A549 (cell line): ENCODE results near the gene TTC17. TPM values are rescaled to one million over a fixed set of nuclear protein-coding genes. Genes with fewer than 3 reads are reported as not detected.

Source experiments
- ATAC-seq, 2 experiments: fragments of 200-7000 bp in 1 of 2; fragments of >200 bp in 1 of 2; cut with Nextera tagmentation in 1 of 2; cut with Tn5 transposase in 1 of 2; 3 replicates each; pipeline versions ENCODE4 v1.8.0 to v1.9.1; 2018 to 2020; ENCODE audit warnings: mild to moderate bottlenecking in 1 of 2, moderate library complexity in 1 of 2
- CTCF ChIA-PET: fragments of 300-600 bp; sonication (Branson Sonifier 250); formaldehyde crosslinking; extraction: SDS; loops from one replicate; lab custom pipeline; 2021; ENCODE audit warnings: antibody characterized with exemption, inconsistent platforms; lab: Yijun Ruan, JAX
- POLR2A ChIA-PET: fragments of 350-600 bp; formaldehyde crosslinking; extraction: SDS; loops from one replicate; lab custom pipeline; 2021; ENCODE audit warnings: antibody characterized with exemption, inconsistent platforms; lab: Yijun Ruan, JAX
- DNase-seq, 2 experiments: peaks; one replicate each; pipeline versions ENCODE4 v3.0.0 to v3.0.0-alpha.2; 2011 to 2016; ENCODE audit warnings: low read depth in 1 of 2, low spot score in 1 of 2
- FAIRE-seq: peaks from 2 replicates; lab custom pipeline; 2011; peaks lifted over from hg19 to GRCh38; lab: Jason Lieb, UNC
- H3K27ac ChIP-seq, 2 experiments: fragments of >200 bp; sonication (Bioruptor Twin); formaldehyde crosslinking; 3 replicates each; pipeline ENCODE4 v1.5.1; 2016 to 2017
- H3K4me1 ChIP-seq: fragments of >200 bp; sonication (Bioruptor Twin); formaldehyde crosslinking; 3 replicates; pipeline ENCODE4 v1.6.1; 2016
- H3K4me2 ChIP-seq: fragments of >200 bp; sonication (Bioruptor Twin); formaldehyde crosslinking; 3 replicates; pipeline ENCODE4 v1.6.1; 2016
- H3K4me3 ChIP-seq: fragments of >200 bp; sonication (Bioruptor Twin); formaldehyde crosslinking; 3 replicates; pipeline ENCODE4 v1.5.1; 2016
- H3K9me3 ChIP-seq: fragments of >200 bp; sonication (Bioruptor Twin); formaldehyde crosslinking; 3 replicates; pipeline ENCODE4 v1.6.1; 2016
- CBX8 ChIP-seq: fragments of 200-600 bp; sonication (generic); IDR thresholded peaks from 2 replicates; pipeline ENCODE4 v1.6.1; 2016
- CEBPB ChIP-seq, 2 experiments: fragments of >200 bp in 1 of 2; sonication (Bioruptor Twin) in 1 of 2; formaldehyde crosslinking in 1 of 2; IDR thresholded peaks; 2 replicates each; pipeline ENCODE4 v1.6.1; 2012 to 2016
- CHD2 ChIP-seq: fragments of 150-350 bp; IDR thresholded peaks from 2 replicates; pipeline ENCODE4 v1.6.1; 2014; ENCODE audit warnings: low read length; ENCODE audit not compliant: partially characterized antibody
- CHD4 ChIP-seq: fragments of 200-600 bp; sonication (generic); IDR thresholded peaks from 2 replicates; pipeline ENCODE4 v1.6.1; 2016; ENCODE audit warnings: antibody characterized with exemption, mild to moderate bottlenecking, borderline replicate concordance
- ELK1 ChIP-seq: fragments of 150-350 bp; IDR thresholded peaks from 2 replicates; pipeline ENCODE4 v1.6.1; 2014; ENCODE audit warnings: low read depth, mild to moderate bottlenecking, low read length
- FOSB ChIP-seq: fragments of 250-450 bp; sonication (Bioruptor Pico); IDR thresholded peaks from 2 replicates; pipeline ENCODE4 v1.5.0; 2020; ENCODE audit warnings: mild to moderate bottlenecking, moderate library complexity
- FOSL2 ChIP-seq, 2 experiments: fragments of 450-650 bp in 1 of 2; fragments of >200 bp in 1 of 2; sonication (Bioruptor Twin) in 1 of 2; formaldehyde crosslinking; IDR thresholded peaks; 2 replicates each; pipeline versions ENCODE4 v1.5.0 to v1.6.1; 2016 to 2020; ENCODE audit warnings: mild to moderate bottlenecking in 1 of 2, moderate library complexity in 1 of 2
- GATA3 ChIP-seq: IDR thresholded peaks from 2 replicates; pipeline ENCODE4 v1.6.1; 2012; ENCODE audit warnings: borderline replicate concordance
- JUNB ChIP-seq: fragments of >200 bp; sonication (Bioruptor Twin); formaldehyde crosslinking; IDR thresholded peaks from 2 replicates; pipeline ENCODE4 v1.6.1; 2016
- NPAS2 ChIP-seq: fragments of 250-450 bp; sonication (Bioruptor Pico); IDR thresholded peaks from 2 replicates; pipeline ENCODE4 v1.8.0; 2022; ENCODE audit warnings: mild to moderate bottlenecking, moderate library complexity, borderline replicate concordance
- POLR2A ChIP-seq: IDR thresholded peaks from 2 replicates; pipeline ENCODE4 v1.6.1; 2012; ENCODE audit warnings: mild to moderate bottlenecking, low read length
- POLR2AphosphoS2 ChIP-seq: conservative IDR thresholded peaks from 2 replicates; pipeline ENCODE4 v1.6.1; 2012; ENCODE audit warnings: low read length, improper control_type of control experiment, inconsistent platforms
- RAD21 ChIP-seq, 2 experiments: fragments of >200 bp in 1 of 2; sonication (Bioruptor Twin) in 1 of 2; formaldehyde crosslinking in 1 of 2; IDR thresholded peaks in 1 of 2; conservative IDR thresholded peaks in 1 of 2; 2 replicates in 1 of 2; 3 replicates in 1 of 2; pipeline ENCODE4 v1.6.1; 2012 to 2018; ENCODE audit warnings: inconsistent platforms in 1 of 2
- RCOR1 ChIP-seq: fragments of 150-350 bp; IDR thresholded peaks from 2 replicates; pipeline ENCODE4 v1.6.1; 2014; ENCODE audit warnings: antibody characterized with exemption, low read length, low read depth
- ZC3H11A ChIP-seq: fragments of 450-650 bp; IDR thresholded peaks from 2 replicates; pipeline ENCODE4 v1.6.1; 2014; ENCODE audit warnings: antibody characterized with exemption, mild to moderate bottlenecking
- ZNF302 ChIP-seq: fragments of 250-450 bp; sonication (Bioruptor Pico); IDR thresholded peaks from 2 replicates; pipeline ENCODE4 v1.9.0; 2021; ENCODE audit warnings: inconsistent platforms, mild to moderate bottlenecking, moderate library complexity
- WGBS: methylation state at CpG from one replicate; pipeline ENCODE4 v1.1.6; 2017; ENCODE audit errors: missing lambda C conversion rate; 5-methylcytosine and 5-hydroxymethylcytosine counted together
- polyA plus RNA-seq, 4 experiments: library from polyadenylated mRNA; depleted of rRNA in 3 of 4; stranded (reverse); fragments of >200 nt; fragmentation: RNase III in 1 of 4; extraction: RNeasy Plus Mini Kit Qiagen cat#74134 plus additional on column Dnase treatment in 1 of 4; gene quantifications; 2 replicates in 3 of 4; 3 replicates in 1 of 4; pipeline ENCODE4 v1.2.3, GENCODE V29; 2011 to 2017
- TF ChIP-seq, protein P1 (sequence below): fragments of >200 bp; sonication (Bioruptor Twin); formaldehyde crosslinking; IDR thresholded peaks from 3 replicates; pipeline ENCODE4 v1.5.1; 2016
- TF ChIP-seq, protein P2 (sequence below): fragments of 250-450 bp; sonication (Bioruptor Pico); IDR thresholded peaks from 2 replicates; pipeline ENCODE4 v1.5.0; 2020; ENCODE audit warnings: low read depth, mild to moderate bottlenecking, moderate library complexity
- TF ChIP-seq, protein P3 (sequence below): IDR thresholded peaks from 2 replicates; pipeline ENCODE4 v1.6.1; 2012
- TF ChIP-seq, protein P4 (sequence below): fragments of 250-450 bp; sonication (Bioruptor Pico); IDR thresholded peaks from 2 replicates; pipeline ENCODE4 v1.5.0; 2021; ENCODE audit warnings: mild to moderate bottlenecking, moderate library complexity, borderline replicate concordance

TTC17 gene
- polyA plus RNA-seq, 2 of the 4 experiments (the other 2 are of a cell fraction) = 28.9 to 89.4 TPM

DNA sequence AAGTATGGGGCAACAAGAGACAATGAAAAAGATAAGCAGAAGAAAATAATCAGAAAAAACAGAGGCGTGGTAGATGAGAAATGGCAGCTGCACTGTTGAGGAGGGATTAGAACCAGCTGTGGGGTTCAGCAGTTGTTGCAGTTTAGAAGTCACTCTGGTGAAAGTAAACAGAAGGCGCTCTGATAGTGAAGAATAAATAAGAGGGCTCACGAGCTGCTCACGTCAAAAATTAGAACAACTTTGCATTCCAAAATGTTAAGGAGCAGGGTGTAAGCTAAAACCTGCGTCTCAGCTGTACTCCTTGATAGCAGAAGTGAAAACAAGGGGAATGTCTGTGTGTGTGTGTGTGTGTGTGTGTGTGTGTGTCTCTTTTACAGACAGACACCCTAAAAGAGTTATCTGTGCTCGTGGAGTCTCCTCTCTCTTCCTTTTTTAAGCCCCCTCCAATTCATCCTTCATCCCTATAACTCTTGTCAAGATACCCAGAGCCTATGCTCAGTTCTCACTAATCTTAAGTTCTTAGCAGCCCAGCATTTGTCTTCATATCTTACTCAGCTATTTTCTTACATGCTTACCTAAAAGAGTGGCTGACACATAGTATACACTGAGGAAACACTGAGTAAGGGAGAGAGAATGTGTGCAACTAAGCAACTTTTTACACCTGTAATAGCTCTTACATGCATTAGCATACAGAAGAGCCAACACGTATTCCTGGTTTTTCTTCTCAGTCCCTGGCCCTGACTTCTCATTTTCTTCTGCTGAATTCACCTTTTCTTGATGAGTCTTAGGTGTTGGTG lies 8.9 kb downstream of the TTC17 start:
- ChIA-PET CTCF (interaction anchor here (0.7 kb wide), 1 partner anchor 28 kb away, joined by 3 read pairs; no protein-coding TSS in a partner anchor), POLR2A (interaction anchor here (1.1 kb wide), 1 partner anchor 9 kb away, joined by 8 read pairs; the partner anchor contains the start of gene TTC17)

DNA sequence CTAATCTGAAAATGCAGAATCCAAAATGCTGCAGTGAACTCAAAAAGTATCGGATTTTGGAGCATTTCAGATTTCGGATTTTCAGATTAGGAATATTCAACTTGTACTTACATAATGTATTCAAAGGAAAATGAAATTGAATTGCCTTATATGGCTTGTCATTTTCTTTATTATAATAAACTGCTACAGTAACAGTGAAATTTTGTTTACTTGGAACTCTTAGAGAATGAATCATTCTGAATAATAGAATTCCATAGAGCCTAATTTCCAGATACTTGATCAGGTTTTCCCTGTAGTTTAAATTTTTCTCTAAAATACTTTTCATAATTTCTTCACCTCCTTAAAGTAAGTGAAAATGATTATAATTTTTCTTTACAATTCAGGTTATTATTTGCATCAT lies 17.3 kb downstream of the TTC17 start:
- 94% methylated on average over 2 of the region's 2 CpGs for WGBS
- DNase-seq (no peak), ATAC-seq (no peak), FAIRE-seq (no peak)
- CTCF ChIA-PET = no interaction called here
- POLR2A ChIA-PET = no interaction called here
- peaks cover 18% of the 10 kb centered on the region for H3K4me1 ChIP-seq
- peak overlapping the region; percentile 41; the same call in 2 of the 3 replicates for H3K4me2 ChIP-seq
- no peaks in the 10 kb centered on the region for H3K9me3 ChIP-seq
- no peak overlapping the region for H3K4me3 ChIP-seq
- no peak overlapping the region for H3K27ac ChIP-seq
- TF ChIP-seq CHD4 (no peak), ELK1 (no peak), RAD21 (conservative IDR thresholded peaks at IDR 0.05 in 1 of 2, IDR thresholded peaks at IDR 0.05 in 1 of 2) (no peak), POLR2A (no peak)
- TF ChIP-seq, protein P1, sequence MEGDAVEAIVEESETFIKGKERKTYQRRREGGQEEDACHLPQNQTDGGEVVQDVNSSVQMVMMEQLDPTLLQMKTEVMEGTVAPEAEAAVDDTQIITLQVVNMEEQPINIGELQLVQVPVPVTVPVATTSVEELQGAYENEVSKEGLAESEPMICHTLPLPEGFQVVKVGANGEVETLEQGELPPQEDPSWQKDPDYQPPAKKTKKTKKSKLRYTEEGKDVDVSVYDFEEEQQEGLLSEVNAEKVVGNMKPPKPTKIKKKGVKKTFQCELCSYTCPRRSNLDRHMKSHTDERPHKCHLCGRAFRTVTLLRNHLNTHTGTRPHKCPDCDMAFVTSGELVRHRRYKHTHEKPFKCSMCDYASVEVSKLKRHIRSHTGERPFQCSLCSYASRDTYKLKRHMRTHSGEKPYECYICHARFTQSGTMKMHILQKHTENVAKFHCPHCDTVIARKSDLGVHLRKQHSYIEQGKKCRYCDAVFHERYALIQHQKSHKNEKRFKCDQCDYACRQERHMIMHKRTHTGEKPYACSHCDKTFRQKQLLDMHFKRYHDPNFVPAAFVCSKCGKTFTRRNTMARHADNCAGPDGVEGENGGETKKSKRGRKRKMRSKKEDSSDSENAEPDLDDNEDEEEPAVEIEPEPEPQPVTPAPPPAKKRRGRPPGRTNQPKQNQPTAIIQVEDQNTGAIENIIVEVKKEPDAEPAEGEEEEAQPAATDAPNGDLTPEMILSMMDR = no peak

More for the DNA sequence above, 8.9 kb downstream of the TTC17 start:
- WGBS = 88% methylated on average over 7 of the region's 7 CpGs
- peaks cover 8% of the 10 kb centered on the region; the same call in 2 of the 3 replicates for H3K4me1 ChIP-seq
- H3K4me2 ChIP-seq = no peak overlapping the region
- H3K27ac ChIP-seq = no peak overlapping the region
- no peaks in the 10 kb centered on the region for H3K9me3 ChIP-seq
- TF ChIP-seq CHD2 = no peak
- TF ChIP-seq, protein P2, sequence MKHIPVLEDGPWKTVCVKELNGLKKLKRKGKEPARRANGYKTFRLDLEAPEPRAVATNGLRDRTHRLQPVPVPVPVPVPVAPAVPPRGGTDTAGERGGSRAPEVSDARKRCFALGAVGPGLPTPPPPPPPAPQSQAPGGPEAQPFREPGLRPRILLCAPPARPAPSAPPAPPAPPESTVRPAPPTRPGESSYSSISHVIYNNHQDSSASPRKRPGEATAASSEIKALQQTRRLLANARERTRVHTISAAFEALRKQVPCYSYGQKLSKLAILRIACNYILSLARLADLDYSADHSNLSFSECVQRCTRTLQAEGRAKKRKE = no peak
- TF ChIP-seq ZC3H11A = no peak
- TF ChIP-seq RCOR1 = no peak
- TF ChIP-seq, all 56 proteins: peak for 0
- DNase-seq (no peak), ATAC-seq (no peak), FAIRE-seq (no peak)
- no peak overlapping the region for H3K4me3 ChIP-seq

GRCh38 chr11:43376594-43376993 lies 17.9 kb downstream of the TTC17 start:
- Histone ChIP-seq H3K27ac (no peak overlapping the region), H3K4me3 (no peak overlapping the region)

More at GRCh38 chr11:43376594-43376993, 17.9 kb downstream of the TTC17 start:
- FAIRE-seq (no peak), ATAC-seq (peak; percentile 86 to 94), DNase-seq (peak in 1 of 2 experiments; percentile 52)
- Histone ChIP-seq H3K4me1 (peaks cover 18% of the 10 kb centered on the region), H3K4me2 (peak overlapping the region; percentile 41), H3K9me3 (no peaks in the 10 kb centered on the region)
- no peak for TF ChIP-seq CBX8
- TF ChIP-seq, protein P3, sequence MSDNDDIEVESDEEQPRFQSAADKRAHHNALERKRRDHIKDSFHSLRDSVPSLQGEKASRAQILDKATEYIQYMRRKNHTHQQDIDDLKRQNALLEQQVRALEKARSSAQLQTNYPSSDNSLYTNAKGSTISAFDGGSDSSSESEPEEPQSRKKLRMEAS = no peak
- TF ChIP-seq, protein P2 = no peak
- TF ChIP-seq CHD2 = no peak
- no peak for TF ChIP-seq NPAS2 (CRISPR knock-in tag)
- no peak for TF ChIP-seq FOSB (CRISPR knock-in tag)
- TF ChIP-seq POLR2AphosphoS2 = no peak
- no peak for TF ChIP-seq GATA3
- no peak for TF ChIP-seq POLR2A
- TF ChIP-seq CEBPB (IDR thresholded peaks at IDR 0.05) = 0 out of 4 replicates have a peak, but pooled peaks of 1 of the 2 experiments have one; percentile 46
- TF ChIP-seq JUNB = no peak
- TF ChIP-seq, protein P4, sequence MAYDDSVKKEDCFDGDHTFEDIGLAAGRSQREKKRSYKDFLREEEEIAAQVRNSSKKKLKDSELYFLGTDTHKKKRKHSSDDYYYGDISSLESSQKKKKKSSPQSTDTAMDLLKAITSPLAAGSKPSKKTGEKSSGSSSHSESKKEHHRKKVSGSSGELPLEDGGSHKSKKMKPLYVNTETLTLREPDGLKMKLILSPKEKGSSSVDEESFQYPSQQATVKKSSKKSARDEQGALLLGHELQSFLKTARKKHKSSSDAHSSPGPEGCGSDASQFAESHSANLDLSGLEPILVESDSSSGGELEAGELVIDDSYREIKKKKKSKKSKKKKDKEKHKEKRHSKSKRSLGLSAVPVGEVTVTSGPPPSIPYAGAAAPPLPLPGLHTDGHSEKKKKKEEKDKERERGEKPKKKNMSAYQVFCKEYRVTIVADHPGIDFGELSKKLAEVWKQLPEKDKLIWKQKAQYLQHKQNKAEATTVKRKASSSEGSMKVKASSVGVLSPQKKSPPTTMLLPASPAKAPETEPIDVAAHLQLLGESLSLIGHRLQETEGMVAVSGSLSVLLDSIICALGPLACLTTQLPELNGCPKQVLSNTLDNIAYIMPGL (CRISPR knock-in tag) = no peak
- TF ChIP-seq ZNF302 (CRISPR knock-in tag) = no peak
- TF ChIP-seq FOSL2 (IDR thresholded peaks at IDR 0.05) = no peak
- peak; percentile 32 for TF ChIP-seq FOSL2 (CRISPR knock-in tag; IDR thresholded peaks at IDR 0.05)
- ChIA-PET CTCF (no interaction called here), POLR2A (no interaction called here)
- WGBS = 25% methylated on average over 2 of the region's 2 CpGs
